ENCODE measurements around the gene WNT9B. TPM values are rescaled to one million over a fixed set of nuclear protein-coding genes. Genes with fewer than 3 reads are reported as not detected.

The WNT9B gene
- total RNA-seq, 1 donor from 2014 or later = not detected

DNA sequence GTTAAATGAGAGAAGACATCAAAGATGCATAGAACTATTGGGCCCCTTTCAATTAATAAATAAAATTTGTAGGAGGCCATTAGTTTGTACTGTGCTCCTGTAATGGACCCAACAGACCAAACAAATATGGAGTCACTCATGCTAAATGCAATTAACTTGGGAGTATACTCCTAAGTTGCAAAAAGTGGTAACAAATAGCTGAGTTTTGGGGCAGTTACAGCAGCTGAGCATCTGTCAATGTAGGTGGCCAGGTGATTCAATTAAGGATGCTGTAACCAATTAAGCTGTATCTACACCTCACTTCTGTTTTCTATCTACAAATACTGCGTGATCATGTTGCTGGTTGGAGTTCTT is 34.9 kb downstream of the WNT9B start:
- DNase-seq (ENCODE audit: low read depth) (no peak), FAIRE-seq (no peak)
- Histone ChIP-seq H3K4me3 (ENCODE audit: low read depth, low read length) (no peak overlapping the region), H3K36me3 (ENCODE audit: control insufficient read depth, insufficient read depth, low read length) (no peaks in the 10 kb centered on the region), H3K27me3 (ENCODE audit: control insufficient read depth, insufficient read depth, low read length) (peaks cover 5% of the 10 kb centered on the region)
- TF ChIP-seq, protein P1, sequence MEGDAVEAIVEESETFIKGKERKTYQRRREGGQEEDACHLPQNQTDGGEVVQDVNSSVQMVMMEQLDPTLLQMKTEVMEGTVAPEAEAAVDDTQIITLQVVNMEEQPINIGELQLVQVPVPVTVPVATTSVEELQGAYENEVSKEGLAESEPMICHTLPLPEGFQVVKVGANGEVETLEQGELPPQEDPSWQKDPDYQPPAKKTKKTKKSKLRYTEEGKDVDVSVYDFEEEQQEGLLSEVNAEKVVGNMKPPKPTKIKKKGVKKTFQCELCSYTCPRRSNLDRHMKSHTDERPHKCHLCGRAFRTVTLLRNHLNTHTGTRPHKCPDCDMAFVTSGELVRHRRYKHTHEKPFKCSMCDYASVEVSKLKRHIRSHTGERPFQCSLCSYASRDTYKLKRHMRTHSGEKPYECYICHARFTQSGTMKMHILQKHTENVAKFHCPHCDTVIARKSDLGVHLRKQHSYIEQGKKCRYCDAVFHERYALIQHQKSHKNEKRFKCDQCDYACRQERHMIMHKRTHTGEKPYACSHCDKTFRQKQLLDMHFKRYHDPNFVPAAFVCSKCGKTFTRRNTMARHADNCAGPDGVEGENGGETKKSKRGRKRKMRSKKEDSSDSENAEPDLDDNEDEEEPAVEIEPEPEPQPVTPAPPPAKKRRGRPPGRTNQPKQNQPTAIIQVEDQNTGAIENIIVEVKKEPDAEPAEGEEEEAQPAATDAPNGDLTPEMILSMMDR (IDR thresholded peaks at IDR 0.05; ENCODE audit: insufficient read depth, low read length, severe bottlenecking) = no peak

- TF ChIP-seq, protein P1 (IDR thresholded peaks at IDR 0.05; ENCODE audit: insufficient read depth, low read length, severe bottlenecking) = no peak
- DNase-seq (ENCODE audit: low read depth) (no peak), FAIRE-seq (no peak)
- H3K27me3 ChIP-seq (ENCODE audit: control insufficient read depth, insufficient read depth, low read length) = peaks cover 5% of the 10 kb centered on the region
- no peak overlapping the region for H3K4me3 ChIP-seq (ENCODE audit: low read depth, low read length)
- no peaks in the 10 kb centered on the region for H3K36me3 ChIP-seq (ENCODE audit: control insufficient read depth, insufficient read depth, low read length)
These were observed 36.3 kb downstream of the WNT9B start for GRCh38 chr17:46887717-46888116.

GRCh38 chr17:46888727-46889126 is 37.3 kb downstream of the WNT9B start:
- DNase-seq (ENCODE audit: low read depth) (no peak), FAIRE-seq (no peak)
- H3K27me3 ChIP-seq (ENCODE audit: control insufficient read depth, insufficient read depth, low read length) = peaks cover 7% of the 10 kb centered on the region
- TF ChIP-seq, protein P1 (IDR thresholded peaks at IDR 0.05; ENCODE audit: insufficient read depth, low read length, severe bottlenecking) = no peak
- H3K36me3 ChIP-seq (ENCODE audit: control insufficient read depth, insufficient read depth, low read length) = no peaks in the 10 kb centered on the region
- H3K4me3 ChIP-seq (ENCODE audit: low read depth, low read length) = no peak overlapping the region

DNA sequence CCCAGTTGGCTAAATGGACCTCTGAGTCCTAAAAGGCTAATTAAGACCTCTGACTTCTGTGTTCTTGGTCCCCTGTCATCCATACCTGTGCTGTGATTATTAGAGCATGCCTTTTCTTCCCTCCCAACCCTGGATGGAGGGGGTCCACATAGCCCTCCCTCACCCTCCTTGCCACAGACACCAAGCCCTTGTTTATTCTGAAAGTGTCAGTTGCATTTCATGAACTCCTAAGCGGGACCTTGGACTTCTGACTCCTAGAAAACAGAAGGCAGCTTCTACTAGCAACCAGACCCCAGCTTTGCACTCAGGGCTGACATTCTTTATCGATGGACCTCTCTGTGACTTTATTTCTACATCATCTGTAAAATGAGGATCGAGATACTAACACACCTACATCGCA is 38.1 kb downstream of the WNT9B start:
- DNase-seq (ENCODE audit: low read depth) (no peak), FAIRE-seq (peak; percentile 43)
- H3K36me3 ChIP-seq (ENCODE audit: control insufficient read depth, insufficient read depth, low read length) = no peaks in the 10 kb centered on the region

GRCh38 chr17:46889992-46890564 is 38.7 kb downstream of the WNT9B start:
- Histone ChIP-seq H3K4me3 (ENCODE audit: low read depth, low read length) (no peak overlapping the region), H3K27me3 (ENCODE audit: control insufficient read depth, insufficient read depth, low read length) (peaks cover 4% of the 10 kb centered on the region), H3K36me3 (ENCODE audit: control insufficient read depth, insufficient read depth, low read length) (no peaks in the 10 kb centered on the region)
- peak; percentile 43 for FAIRE-seq
- no peak for DNase-seq (ENCODE audit: low read depth)
- TF ChIP-seq, protein P1 (IDR thresholded peaks at IDR 0.05; ENCODE audit: insufficient read depth, low read length, severe bottlenecking) = no peak

More for the DNA sequence above, 38.1 kb downstream of the WNT9B start:
- Histone ChIP-seq H3K4me3 (ENCODE audit: low read depth, low read length) (no peak overlapping the region), H3K27me3 (ENCODE audit: control insufficient read depth, insufficient read depth, low read length) (peaks cover 5% of the 10 kb centered on the region)
- TF ChIP-seq, protein P1 (IDR thresholded peaks at IDR 0.05; ENCODE audit: insufficient read depth, low read length, severe bottlenecking) = no peak

DNA sequence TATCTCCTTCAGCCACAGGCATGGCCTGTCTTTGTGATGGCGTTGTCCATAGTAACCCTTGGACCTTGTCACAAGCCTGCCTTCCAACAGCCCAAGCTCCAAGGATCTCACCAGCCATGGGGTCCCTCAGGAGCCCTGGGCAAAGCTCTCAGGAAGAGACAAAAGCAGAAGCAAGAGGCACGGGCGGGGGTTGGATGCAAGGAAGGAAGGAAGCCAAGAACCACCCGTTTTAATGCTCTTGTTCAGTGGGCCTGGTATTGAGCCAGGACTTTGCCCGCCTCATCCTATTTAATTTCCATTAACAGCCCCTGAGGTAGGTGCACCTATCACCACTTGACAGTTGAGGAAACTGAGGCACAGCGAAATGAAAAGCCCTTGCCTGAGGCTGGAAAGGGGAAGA is 39.3 kb downstream of the WNT9B start:
- no peak for DNase-seq (ENCODE audit: low read depth)
- FAIRE-seq = no peak
- TF ChIP-seq, protein P1 (IDR thresholded peaks at IDR 0.05; ENCODE audit: insufficient read depth, low read length, severe bottlenecking) = no peak
- no peaks in the 10 kb centered on the region for H3K36me3 ChIP-seq (ENCODE audit: control insufficient read depth, insufficient read depth, low read length)
- H3K4me3 ChIP-seq (ENCODE audit: low read depth, low read length) = no peak overlapping the region
- H3K27me3 ChIP-seq (ENCODE audit: control insufficient read depth, insufficient read depth, low read length) = peaks cover 4% of the 10 kb centered on the region
